NCI-H510A (cell line): ENCODE measurements around the gene GSTK1.

Source experiments
- DNase-seq: peaks from one replicate; lab custom pipeline; 2025; lab: John Stamatoyannopoulos, UW

The GSTK1 gene

GRCh38 chr7:143299346-143299745 lies 36.1 kb downstream of the GSTK1 start:
- no peak for DNase-seq

DNA sequence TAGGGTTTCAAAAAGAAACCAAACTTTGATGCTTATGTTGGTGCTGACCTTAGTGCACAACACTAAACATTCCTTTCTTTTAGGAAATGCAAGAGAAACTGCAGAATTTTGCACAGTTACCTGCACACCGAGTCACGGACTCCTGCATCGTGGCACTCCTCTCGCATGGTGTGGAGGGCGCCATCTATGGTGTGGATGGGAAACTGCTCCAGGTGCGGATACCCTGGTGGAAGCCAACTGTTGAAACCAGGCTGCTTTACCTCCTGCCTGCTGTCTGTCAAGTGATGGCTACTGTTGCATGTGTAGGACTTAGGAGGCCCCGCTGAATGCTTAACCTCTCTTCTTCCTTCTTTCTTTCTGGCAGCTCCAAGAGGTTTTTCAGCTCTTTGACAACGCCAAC lies 36.6 kb downstream of the GSTK1 start:
- DNase-seq, result peak; percentile 1

- no peak for DNase-seq
These were observed 38.0 kb downstream of the GSTK1 start for GRCh38 chr7:143300959-143301935.

- no peak for DNase-seq
These were observed 40.5 kb downstream of the GSTK1 start for GRCh38 chr7:143303733-143304132.

GRCh38 chr7:143304938-143305337 lies 41.7 kb downstream of the GSTK1 start:
- DNase-seq, result no peak

DNA sequence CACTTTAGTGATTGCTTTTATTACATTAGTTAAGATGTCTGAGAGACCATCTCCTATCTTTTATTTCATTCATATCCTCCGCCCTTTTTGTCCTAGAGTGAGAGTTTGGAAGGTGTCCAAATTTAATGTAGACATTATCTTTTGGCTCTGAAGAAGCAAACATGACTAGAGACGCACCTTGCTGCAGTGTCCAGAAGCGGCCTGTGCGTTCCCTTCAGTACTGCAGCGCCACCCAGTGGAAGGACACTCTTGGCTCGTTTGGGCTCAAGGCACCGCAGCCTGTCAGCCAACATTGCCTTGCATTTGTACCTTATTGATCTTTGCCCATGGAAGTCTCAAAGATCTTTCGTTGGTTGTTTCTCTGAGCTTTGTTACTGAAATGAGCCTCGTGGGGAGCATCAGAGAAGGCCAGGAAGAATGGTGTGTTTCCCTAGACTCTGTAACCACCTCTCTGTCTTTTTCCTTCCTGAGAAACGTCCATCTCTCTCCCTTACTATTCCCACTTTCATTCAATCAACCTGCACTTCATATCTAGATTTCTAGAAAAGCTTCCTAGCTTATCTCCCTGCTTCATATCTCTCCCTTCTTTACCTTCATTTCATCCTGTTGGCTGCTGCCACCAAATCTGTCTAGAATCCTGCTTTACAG lies 42.3 kb downstream of the GSTK1 start:
- DNase-seq, result no peak

- DNase-seq, result no peak
These were observed 45.4 kb downstream of the GSTK1 start for GRCh38 chr7:143308632-143309031.

- DNase-seq, result no peak
These were observed 50.9 kb downstream of the GSTK1 start for GRCh38 chr7:143314127-143314526.

GRCh38 chr7:143315776-143316175 lies 52.5 kb downstream of the GSTK1 start, which contains the start of gene CLCN1:
Gene CLCN1, plus strand, starts transcription at chr7:143316111. Its CDS starts 102 bp downstream, at chr7:143316213.
- no peak for DNase-seq

- DNase-seq, result no peak
These were observed 53.3 kb downstream of the GSTK1 start for GRCh38 chr7:143316492-143316891.

DNA sequence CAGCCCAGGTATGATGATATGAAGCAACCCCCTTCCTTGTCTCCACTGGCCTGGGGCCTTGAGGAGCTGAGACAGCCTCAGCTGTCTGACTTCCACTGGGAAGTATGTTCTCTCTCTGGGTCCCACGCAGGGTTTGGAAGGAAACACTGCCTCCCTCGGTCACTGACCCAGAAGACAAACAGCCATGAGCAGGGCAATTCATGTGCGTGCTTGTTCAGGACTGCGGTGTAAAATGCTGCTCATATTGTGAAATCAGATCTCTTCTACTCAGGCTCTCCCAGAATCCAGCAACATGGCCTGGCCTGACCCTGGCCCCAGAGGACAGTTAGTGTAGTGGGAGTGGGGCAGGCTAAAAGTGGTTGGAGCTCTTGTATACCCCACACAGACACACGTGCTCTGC lies 55.4 kb downstream of the GSTK1 start:
- DNase-seq, result no peak
